Measurements from ENCODE around the gene FARS2.

- TF ChIP-seq POLR2A (IDR thresholded peaks at IDR 0.05) (no peak), CTCF (IDR thresholded peaks at IDR 0.05) (no peak)
These were observed 279.7 kb downstream of the FARS2 start for GRCh38 chr6:5541025-5541424.
